Stimulated activated CD8-positive, alpha-beta memory T cell treated with anti-CD3 and anti-CD28 coated beads, Interleukin-7, amount 100 ng/mL, for 4 hours (primary cell): ENCODE results near the gene SLC10A7.

Experiments
- DNase-seq, 2 donors: peaks; one replicate each; pipeline ENCODE4 v3.0.0-alpha.2; 2020; ENCODE audit warnings: low read depth in 2 of 2

Gene SLC10A7

DNA sequence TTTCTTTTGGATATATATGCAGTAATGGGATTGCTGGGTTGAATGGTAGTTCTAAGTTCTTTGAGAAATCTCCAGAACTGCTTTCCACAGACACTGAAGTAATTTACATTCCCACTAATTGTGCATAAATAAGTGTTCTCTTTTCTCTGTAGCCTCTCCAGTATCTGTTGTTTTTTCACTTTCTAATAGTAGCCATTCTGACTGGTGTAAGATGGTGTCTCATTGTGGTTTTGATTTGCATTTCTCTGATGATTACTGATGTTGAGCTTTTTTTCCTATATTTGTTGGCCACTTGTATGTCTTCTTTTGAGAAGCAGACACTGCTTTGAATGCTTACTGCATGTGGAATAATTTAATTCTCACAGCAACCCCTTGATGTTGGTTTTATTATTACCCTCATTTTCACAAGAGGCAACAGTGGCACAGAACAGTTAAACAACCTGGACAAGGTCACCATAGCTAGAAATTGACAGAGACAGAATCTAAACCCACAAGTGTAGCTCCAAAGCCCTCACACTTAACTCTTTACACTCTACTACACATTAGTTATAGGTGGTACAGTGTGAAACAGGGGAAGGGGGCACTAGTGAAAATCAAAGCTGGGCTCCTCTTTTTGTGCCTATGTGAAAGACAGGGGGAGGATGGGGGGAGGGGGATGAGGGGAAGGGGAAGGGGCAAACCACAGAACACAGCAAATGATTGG, 211.3 kb downstream of the SLC10A7 start:
- no peak for DNase-seq

DNA sequence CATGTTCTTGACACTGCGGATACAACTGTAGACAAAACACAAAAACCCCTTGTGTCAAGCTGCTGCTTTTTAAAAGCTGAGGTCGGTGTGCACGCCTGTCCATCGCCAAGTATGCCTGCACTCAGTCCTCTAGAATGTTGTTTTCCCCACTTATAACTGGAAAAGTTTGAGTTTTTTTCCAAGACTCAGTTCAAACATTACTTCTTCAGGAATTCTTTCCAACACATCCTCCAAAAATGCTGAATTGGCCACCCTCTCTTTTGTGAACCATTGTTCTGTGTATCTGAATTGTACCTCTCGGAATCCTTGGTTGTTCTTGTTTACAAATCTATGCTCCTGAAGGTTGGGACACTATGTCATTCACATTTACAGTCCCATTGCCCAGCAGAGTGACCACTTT, 212.8 kb downstream of the SLC10A7 start:
- no peak for DNase-seq

DNA sequence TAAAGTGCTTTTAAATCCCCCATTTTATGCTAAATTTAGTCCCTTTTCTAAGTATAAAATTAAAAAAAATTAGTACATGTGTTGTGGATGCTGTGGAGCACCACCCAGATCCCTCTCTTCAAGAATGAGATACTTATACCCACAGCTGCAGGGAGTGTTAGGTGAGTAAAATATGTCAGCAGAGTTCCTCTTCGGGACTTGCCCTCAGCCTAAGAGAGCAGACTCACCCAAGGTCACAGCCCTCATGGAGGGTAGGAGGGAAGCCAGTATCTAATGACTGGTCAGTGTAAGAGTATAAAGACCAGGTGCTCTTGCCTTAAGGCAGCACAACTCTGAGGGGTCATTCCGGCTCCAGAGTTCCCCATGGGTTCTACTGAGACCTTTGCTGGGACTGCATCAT, 218.9 kb downstream of the SLC10A7 start:
- no peak for DNase-seq

DNA sequence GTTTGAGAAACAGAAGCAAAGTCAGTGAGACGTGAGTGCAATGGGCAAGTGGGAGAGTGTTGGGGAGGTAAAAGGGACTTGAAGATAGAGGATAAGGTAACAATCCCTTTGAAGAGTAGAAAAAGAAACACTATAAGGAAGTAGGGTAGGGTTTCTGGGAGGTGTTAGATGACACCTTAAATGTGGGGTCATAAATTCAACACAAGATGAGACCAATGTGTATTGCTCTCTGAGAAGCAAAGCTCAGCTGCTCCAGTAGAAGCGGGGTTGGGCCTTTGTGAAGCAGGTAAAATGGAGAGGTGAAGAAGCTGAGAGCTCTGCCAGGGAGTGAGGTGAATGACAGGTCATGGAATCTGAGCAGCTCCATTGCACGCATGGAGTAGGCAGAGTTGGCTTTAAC, 222.1 kb downstream of the SLC10A7 start:
- DNase-seq = no peak

DNA sequence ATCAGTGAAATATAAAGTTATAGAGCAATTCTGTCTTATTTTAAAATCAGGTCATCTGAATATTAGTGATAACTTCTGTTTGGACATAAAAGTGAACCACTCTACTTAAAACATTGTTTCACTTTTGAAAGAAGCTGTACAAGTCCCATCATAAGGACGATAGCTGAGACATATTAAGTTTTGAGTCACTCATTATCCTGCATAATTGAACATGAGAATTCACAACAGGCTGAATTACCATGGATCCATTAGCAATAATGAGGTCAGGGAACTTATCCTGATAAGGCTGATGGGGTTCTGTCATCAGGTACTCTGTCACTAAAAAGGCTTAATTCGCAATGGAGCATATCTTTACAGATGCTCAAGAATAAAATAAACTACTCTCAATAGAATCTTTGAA, 227.0 kb downstream of the SLC10A7 start:
- DNase-seq = no peak

DNA sequence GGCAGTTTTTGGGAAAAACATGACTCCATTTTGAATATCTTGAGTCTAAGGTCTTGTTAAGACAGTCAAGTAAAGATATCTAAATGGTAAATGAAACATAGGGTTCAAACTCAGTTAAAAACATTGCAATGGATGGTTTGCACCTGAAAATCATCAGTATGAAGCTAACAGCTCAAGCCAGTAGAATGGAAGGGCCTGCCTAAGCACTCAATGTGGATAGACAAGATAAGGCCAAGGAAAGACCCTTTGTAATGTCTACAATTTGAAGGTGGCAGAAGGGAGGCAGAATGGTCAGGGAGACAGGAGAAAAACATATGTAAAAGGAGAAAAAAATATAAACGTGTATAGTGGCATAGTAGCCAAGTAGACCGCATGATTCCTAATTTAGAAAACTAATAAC, 229.2 kb downstream of the SLC10A7 start:
- no peak for DNase-seq

DNA sequence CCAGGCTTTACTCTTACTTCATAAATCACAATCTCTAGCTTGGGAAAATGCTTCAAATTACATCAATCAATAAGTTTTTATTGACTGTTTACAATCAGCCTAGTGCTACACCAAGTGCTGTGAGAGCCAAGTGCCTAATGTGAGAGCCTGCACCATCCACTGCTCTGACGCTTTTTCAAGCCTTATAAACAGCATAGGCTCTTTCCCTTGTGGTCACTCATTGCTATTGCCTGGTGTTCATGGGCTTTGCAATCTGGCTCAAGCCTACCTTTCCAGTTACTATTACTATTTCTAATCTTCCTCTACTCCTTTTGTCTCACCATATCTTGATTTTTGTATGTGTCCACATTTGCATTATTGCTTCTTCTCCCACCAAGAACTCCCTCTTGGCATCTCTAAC, 230.4 kb downstream of the SLC10A7 start:
- no peak for DNase-seq

DNA sequence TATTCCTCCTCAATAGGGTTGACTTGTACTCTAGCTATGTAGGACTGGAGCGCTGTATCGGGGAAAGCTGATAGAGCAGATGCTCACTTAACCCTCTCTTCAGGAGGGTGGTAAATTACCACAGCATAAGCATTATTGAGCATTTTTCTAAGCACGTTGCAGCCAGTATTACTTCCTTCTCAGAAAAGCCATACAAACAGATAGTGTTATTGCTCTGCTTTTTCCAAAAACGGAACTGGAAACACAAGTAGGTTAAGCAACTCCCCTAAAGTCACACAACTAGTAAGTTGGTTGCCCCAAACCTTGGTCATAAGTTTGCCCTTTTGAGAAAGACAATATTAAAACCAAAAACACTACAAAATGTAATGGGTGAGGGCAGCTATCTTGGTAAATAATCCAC, 233.5 kb downstream of the SLC10A7 start:
- no peak for DNase-seq

DNA sequence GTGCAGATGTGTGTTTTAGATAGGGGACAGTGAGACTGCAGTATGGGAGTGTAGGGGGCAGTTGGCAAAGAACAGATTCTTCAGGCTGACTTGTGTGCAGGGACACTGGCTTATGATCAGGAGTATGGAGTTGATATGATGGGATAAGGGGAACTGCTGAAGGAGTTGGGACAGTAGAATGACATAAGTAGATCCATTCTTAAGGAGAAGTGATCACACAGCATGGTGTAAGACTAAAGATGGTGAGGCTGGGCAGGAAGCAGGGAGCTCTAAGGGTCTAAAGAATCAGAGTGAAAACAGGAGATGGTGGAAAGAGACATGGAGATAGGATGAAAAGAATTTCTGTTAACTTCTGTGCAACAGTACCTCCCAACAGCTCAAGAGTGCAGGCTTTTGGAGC, 236.7 kb downstream of the SLC10A7 start:
- no peak for DNase-seq

DNA sequence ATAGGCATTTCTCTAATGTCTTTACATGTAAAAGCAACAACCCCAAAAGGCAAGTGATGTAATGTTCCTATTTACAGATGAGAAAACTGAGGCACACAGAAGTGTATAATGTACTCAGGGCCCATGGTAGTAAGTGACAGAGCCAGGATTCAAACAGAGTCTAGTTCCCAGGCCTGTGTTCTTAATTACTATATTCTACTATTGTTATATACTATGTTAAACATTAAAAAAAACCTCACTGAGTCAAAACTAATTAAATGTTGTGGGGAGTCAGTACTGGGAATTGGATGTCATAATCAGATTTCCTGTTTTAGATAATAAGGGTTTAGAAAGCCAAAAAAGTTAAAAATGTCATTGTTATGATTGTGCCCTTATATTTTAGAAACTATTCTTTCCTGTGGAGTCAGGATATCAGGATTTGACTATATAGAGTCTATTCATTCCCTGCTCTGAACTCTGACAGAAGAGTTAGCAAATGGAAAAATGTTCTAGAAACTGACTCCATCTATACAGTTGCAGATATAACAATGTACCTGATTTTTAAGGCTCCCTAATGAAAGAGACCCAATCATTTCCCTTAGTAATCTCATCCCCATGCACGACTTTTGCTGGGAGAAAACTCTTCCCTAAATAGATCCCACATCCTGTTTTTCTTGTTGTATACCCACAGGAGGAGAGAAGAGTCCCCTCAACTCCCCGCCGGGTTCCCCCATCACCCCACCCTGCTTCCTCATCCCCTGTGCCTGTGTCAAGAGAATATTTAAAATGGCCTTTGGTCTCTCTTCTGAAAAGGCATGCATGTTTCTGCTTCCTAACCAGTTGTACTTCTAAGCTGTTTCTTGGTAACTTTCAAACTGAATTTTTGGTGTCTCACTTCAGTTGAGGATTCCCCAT, 237.7 kb downstream of the SLC10A7 start:
- no peak for DNase-seq

DNA sequence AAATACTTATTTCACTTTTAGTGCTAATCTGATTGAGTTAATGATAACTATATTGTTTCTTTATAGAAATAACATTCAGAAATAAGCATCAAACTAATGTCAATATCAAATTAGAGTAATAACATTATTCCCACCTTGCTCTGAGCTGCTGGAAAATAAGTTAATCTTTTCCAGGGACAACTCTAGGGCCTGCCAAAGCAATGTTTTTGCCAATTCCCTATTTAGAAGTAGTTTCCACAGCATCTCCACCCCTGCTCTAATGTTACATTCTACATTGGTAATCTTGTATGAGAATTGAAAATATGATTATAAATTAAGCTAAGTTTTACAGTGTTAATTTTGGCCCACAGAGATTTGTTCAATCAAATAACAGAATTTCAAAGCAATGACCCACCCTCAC, 239.1 kb downstream of the SLC10A7 start:
- DNase-seq = no peak

DNA sequence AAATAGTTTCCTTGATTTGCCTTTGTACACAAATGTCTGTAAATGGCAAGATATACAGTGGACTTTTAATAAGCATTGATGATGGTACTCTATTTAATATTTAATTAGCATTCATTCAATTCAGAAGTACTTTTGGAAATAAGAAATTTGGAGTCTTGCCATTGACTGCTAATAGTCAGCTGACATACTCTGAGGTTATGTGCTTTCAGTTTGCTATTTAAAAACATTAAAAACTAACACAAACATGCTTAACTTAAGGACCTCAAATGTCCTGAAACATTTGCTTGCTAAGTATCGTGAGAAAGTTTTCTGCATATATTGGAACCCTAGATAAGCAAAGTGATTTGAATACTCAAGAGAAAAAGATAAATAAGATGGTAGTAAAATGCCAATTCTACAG, 242.8 kb downstream of the SLC10A7 start:
- DNase-seq = no peak

DNA sequence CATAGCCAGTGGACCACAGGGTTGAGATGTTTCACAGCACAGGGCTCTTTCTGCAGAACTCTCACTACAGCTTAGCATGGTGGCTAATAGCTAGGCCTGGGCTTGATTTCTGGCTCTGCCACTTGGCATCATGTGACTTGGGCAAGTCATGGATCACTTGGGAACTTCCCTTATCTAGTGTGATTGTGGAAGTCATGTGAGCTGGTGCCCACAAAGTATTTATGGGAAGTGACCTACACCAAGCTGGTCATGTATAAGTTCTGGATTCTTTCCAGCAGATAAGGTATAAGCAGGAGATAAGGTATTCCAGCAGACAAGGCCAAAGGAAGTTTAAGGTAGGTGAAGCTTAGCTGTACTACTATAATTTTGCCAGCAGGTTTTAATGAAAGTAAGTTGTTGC, 246.4 kb downstream of the SLC10A7 start:
- no peak for DNase-seq

DNA sequence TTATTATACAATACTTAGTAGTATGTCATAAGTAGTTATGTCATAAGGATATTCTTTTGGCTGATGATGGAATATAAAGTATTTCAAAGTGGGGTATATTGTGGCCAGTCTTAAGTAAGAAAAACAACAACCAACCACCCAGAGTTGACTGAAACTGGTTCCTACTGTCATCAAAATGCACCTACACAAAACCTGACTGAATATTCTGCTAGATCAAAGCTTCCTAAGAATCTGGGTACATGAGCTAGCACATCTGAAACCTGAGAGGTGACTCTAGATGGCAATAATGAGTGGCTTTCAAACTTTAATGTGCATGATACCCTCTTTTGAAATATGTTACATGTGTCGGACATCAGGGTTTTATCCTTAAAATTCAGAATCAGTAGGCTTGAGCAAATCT, 247.0 kb downstream of the SLC10A7 start:
- DNase-seq = no peak

DNA sequence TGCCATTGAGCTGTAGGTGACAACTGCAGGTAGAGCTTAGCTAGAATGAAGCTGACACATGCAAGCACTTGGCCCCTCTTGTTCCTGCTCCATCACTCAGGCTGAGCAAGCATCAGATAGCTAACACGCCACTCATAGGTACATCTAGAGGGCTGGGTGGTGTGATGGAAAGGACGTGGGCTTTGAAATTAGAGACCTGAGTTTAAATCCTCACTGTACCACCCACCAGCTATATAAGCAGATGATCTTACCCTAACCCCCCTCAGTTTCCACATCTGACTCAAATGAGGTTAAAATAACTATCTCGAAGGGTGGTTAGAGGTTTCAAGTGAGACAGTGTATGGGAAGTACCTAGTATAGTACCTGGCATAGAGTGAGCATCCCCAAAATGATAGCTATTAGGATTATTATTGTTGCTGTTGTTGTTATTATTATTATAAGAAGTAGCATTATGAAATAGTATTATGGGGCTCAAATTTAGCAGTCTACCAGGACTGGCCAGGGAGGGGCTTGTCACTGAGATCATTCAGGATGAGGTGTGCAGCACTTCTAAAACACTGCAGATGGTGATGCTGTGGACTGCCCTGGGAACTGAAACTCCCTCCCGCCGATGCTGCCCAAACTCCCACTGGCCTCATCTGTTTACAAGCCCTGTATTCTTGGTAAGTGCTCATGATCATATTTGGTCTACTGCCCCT, 248.4 kb downstream of the SLC10A7 start:
- DNase-seq = no peak

DNA sequence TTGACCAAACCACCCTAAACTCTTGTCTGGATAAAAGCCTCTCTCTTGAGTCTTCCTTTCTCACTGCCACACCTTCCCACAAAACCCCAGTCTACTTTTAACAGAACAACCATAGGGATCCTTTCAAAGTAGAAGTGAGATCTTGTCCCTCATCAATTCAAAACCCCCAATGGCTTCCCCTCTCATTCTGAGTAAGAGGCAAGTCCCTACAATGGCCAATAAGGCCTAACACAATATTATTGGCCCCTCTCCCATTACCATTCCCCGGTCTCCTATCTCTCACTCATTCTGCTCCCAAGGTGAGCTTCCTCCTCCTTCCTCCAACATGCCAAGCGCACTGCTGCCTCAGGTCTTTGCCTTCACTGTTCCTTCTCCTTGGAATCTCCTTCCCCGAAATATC, 250.3 kb downstream of the SLC10A7 start:
- DNase-seq = no peak

DNA sequence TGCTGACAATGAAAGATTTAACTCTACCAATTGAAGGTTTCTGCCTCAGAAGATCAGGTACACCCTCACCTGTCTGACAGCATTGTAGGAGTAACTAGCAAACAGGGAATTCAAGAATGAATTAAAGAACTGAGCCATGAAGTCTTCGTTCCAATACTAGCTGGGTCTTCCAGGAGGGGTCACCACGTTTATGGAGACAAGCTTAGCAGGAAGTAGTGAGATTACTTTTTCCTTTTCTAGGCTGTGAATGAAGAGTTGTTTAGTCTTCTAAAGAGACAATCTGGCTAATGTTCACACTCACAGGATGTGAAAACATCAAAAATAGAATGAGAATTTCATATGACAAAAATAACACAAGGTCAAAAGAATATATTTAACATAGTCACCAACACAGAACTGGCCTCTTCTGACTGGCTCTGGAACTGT, 252.5 kb downstream of the SLC10A7 start:
- DNase-seq = no peak

DNA sequence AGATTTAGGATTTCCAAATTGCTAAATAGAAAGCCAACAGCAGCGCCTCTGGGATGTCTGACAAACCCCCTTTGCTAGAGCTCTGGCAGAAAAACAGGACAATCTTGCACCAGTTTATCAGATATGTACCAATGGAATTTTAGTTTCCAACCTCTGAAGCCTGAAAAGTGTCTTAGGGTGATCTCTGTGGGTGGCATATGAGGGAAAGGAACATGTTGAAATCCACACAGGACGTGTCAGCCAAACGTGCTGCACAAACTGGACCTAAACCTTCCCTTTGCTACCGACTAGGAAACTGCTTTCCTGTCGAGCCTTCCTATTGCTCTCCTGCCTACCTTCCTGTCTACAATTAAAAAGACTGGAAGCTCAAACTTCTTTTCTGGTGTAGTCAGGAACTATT, 253.9 kb downstream of the SLC10A7 start:
- no peak for DNase-seq

DNA sequence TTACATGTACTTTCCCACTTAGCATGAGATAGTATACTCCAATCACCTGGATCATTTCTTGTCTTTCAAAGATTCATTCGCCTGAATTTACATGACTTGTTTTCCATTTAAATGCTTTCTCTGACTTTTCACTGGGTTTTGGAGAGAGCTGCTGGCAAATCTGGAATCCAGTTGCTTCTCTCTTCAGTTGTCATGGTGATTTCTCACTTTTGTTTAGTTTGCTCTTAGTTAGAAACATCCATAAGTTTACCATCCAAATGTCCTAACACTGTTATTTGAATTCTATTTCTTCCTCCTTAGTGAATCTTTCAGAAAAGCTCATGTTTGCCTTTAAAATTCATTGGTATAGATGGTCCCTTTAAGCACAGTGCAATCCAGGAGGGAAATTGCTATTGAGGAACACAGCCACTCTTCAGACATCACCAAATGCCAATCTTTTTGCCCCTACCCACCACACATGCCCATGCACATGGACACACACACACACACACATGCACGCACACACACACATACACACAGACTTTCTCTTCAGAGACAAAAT, 255.7 kb downstream of the SLC10A7 start:
- DNase-seq = no peak

DNA sequence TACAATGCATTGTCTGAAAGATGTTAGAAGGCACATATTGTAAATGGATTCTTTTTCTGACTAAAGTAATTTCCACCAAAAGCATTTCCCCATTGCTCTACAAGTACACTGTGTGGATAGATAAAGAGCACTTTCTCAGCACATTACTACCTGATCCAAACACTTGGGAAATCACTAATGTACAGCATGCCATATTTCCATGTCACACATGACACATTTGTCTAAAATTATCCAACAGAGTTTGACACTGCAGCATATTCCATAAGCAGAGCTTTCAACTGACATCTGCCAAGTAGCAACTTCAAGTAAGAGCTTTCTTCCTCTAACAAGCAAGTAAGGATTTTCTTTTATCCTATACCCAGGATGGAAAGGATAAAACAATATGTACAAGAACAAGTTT, 257.9 kb downstream of the SLC10A7 start:
- no peak for DNase-seq

DNA sequence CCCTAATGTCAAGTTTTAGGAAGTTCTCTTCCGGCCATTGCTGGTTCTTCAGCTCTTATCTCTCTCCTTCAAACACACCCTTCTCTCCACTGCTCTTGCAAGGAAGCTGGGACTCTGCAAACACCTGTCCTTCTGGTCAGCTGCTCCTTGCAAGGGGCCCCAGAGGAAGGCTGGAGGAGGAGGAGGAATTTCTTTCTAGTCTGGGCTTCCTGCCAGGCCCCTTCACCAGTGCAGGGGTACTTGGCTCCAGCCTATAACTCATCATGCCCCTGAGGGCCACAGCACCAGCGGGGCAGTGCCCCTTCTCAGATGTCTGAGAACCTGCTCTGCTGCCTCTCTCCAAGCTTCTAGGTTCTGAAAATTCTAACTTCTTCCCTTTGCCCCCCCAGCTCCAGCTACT, 260.7 kb downstream of the SLC10A7 start:
- no peak for DNase-seq

DNA sequence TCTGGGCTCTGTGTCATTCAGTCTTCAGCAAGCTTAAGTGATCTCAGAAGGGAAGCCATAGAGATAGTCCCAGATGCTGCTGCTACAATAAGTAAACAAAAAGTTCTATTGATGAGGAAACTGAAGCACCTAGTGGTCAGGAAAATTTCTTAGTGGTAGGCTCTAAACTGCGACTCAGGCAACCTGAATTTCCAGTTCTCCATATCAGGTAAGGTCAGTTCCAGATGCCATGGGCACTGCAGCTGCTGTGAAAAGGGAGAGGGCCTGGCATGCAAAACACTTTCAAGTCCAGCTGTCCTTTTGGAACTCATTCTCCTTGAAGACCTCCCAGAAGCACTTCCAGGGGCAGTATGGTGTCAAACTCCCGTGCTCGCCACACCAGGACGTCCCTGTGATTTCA, 261.2 kb downstream of the SLC10A7 start:
- DNase-seq = no peak
